Osteoblast (primary cell): ENCODE results near the gene NPLOC4. TPM values are rescaled to one million over a fixed set of nuclear protein-coding genes. Genes with fewer than 3 reads are reported as not detected.

Experiments
- DNase-seq: peaks from one replicate; pipeline ENCODE4 v3.0.0; 2011; ENCODE audit warnings: low spot score, mixed read lengths; ENCODE audit not compliant: insufficient read length; ENCODE audit errors: missing footprints
- H2AFZ ChIP-seq: 2 replicates; pipeline ENCODE4 v1.6.0; 2011; ENCODE audit warnings: mild to moderate bottlenecking, low read length
- H3K27ac ChIP-seq: 2 replicates; pipeline ENCODE4 v1.5.1; 2011; ENCODE audit warnings: mild to moderate bottlenecking, low read depth, low read length, moderate library complexity
- H3K27me3 ChIP-seq: 2 replicates; pipeline ENCODE4 v1.6.0; 2012; ENCODE audit warnings: mild to moderate bottlenecking, control low read depth, inconsistent platforms, low read length, moderate library complexity; ENCODE audit not compliant: insufficient read depth
- H3K36me3 ChIP-seq: 2 replicates; pipeline ENCODE4 v1.5.1; 2011; ENCODE audit warnings: mild to moderate bottlenecking, low read length, control low read depth, moderate library complexity; ENCODE audit not compliant: insufficient read depth
- H3K4me1 ChIP-seq: 2 replicates; pipeline ENCODE4 v1.5.1; 2011; ENCODE audit warnings: mild to moderate bottlenecking, low read length, control low read depth, moderate library complexity; ENCODE audit not compliant: insufficient read depth
- H3K4me2 ChIP-seq: 2 replicates; pipeline ENCODE4 v1.6.0; 2011; ENCODE audit warnings: mild to moderate bottlenecking, low read length; ENCODE audit not compliant: insufficient read depth
- H3K4me3 ChIP-seq: fragments of 200-600 bp; sonication (generic); 3 replicates; pipeline ENCODE4 v1.5.1; 2012; ENCODE audit warnings: mild to moderate bottlenecking, low read length, inconsistent platforms; ENCODE audit not compliant: insufficient read depth
- H3K79me2 ChIP-seq: 2 replicates; pipeline ENCODE4 v1.6.0; 2012; ENCODE audit warnings: mild to moderate bottlenecking, low read length, control low read depth, inconsistent platforms; ENCODE audit not compliant: insufficient read depth
- H3K9me3 ChIP-seq: 2 replicates; pipeline ENCODE4 v1.5.1; 2011; ENCODE audit warnings: low read depth, low read length, control low read depth
- H4K20me1 ChIP-seq: 2 replicates; pipeline ENCODE4 v1.6.0; 2012; ENCODE audit warnings: mild to moderate bottlenecking, low read length, control low read depth; ENCODE audit not compliant: insufficient read depth
- CTCF ChIP-seq: IDR thresholded peaks from 2 replicates; pipeline ENCODE4 v1.5.1; 2011; ENCODE audit warnings: mild to moderate bottlenecking, low read depth, low read length, moderate library complexity; ENCODE audit errors: extremely low read depth
- total RNA-seq: library from RNA; depleted of rRNA; stranded (reverse); fragments of >200 nt; gene quantifications from 2 replicates; pipeline ENCODE4 v1.2.3, GENCODE V29; 2012

The NPLOC4 gene
- total RNA-seq, 1 donor = 118 TPM

- peak; percentile 40 for TF ChIP-seq CTCF
- H3K27ac ChIP-seq = no peak overlapping the region
- H3K4me1 ChIP-seq = peaks cover 45% of the 10 kb centered on the region
- peaks cover 4% of the 10 kb centered on the region for H4K20me1 ChIP-seq
- H3K4me3 ChIP-seq = no peak overlapping the region
- no peaks in the 10 kb centered on the region for H3K9me3 ChIP-seq
- peak; percentile 88 for DNase-seq
- no peaks in the 10 kb centered on the region for H3K27me3 ChIP-seq
- H3K36me3 ChIP-seq = peaks cover 61% of the 10 kb centered on the region
- H2AFZ ChIP-seq = no peak overlapping the region
- peaks cover 3% of the 10 kb centered on the region for H3K79me2 ChIP-seq
- no peak overlapping the region for H3K4me2 ChIP-seq
Measured at GRCh38 chr17:81558941-81559806, 77.7 kb downstream of the NPLOC4 start.

GRCh38 chr17:81558115-81558468 is 78.8 kb downstream of the NPLOC4 start:
- no peak for TF ChIP-seq CTCF
- H4K20me1 ChIP-seq = peaks cover 12% of the 10 kb centered on the region
- H3K79me2 ChIP-seq = peaks cover 3% of the 10 kb centered on the region
- no peak overlapping the region for H3K4me2 ChIP-seq
- H3K9me3 ChIP-seq = no peaks in the 10 kb centered on the region
- no peak overlapping the region for H3K27ac ChIP-seq
- H3K4me1 ChIP-seq = peaks cover 46% of the 10 kb centered on the region
- H2AFZ ChIP-seq = no peak overlapping the region
- DNase-seq = no peak
- H3K4me3 ChIP-seq = no peak overlapping the region
- H3K36me3 ChIP-seq = peaks cover 50% of the 10 kb centered on the region
- no peaks in the 10 kb centered on the region for H3K27me3 ChIP-seq

- Histone ChIP-seq H3K9me3 (no peaks in the 10 kb centered on the region), H3K79me2 (peaks cover 4% of the 10 kb centered on the region), H3K36me3 (peaks cover 49% of the 10 kb centered on the region), H3K27me3 (no peaks in the 10 kb centered on the region), H4K20me1 (peaks cover 12% of the 10 kb centered on the region), H2AFZ (no peak overlapping the region), H3K27ac (no peak overlapping the region), H3K4me3 (no peak overlapping the region), H3K4me2 (no peak overlapping the region), H3K4me1 (peaks cover 50% of the 10 kb centered on the region)
- DNase-seq = peak; percentile 67
- TF ChIP-seq CTCF = no peak
Measured at GRCh38 chr17:81557276-81558114, 79.4 kb downstream of the NPLOC4 start.

GRCh38 chr17:81556863-81557262 is 80.0 kb downstream of the NPLOC4 start:
- Histone ChIP-seq H3K4me3 (no peak overlapping the region), H3K27ac (no peak overlapping the region), H3K79me2 (peaks cover 8% of the 10 kb centered on the region), H4K20me1 (peaks cover 12% of the 10 kb centered on the region), H3K27me3 (no peaks in the 10 kb centered on the region), H3K9me3 (no peaks in the 10 kb centered on the region), H2AFZ (no peak overlapping the region), H3K4me2 (no peak overlapping the region), H3K4me1 (peaks cover 49% of the 10 kb centered on the region), H3K36me3 (peaks cover 43% of the 10 kb centered on the region)
- peak; percentile 47 for DNase-seq
- TF ChIP-seq CTCF = no peak
